Activated CD4-positive, CD25-positive, alpha-beta regulatory T cell (primary cell): ENCODE measurements around the gene FFAR4.

Experiments used
- DNase-seq, 4 experiments: peaks; one replicate each; lab custom pipeline; 2025; lab: John Stamatoyannopoulos, UW

FFAR4 gene

DNA sequence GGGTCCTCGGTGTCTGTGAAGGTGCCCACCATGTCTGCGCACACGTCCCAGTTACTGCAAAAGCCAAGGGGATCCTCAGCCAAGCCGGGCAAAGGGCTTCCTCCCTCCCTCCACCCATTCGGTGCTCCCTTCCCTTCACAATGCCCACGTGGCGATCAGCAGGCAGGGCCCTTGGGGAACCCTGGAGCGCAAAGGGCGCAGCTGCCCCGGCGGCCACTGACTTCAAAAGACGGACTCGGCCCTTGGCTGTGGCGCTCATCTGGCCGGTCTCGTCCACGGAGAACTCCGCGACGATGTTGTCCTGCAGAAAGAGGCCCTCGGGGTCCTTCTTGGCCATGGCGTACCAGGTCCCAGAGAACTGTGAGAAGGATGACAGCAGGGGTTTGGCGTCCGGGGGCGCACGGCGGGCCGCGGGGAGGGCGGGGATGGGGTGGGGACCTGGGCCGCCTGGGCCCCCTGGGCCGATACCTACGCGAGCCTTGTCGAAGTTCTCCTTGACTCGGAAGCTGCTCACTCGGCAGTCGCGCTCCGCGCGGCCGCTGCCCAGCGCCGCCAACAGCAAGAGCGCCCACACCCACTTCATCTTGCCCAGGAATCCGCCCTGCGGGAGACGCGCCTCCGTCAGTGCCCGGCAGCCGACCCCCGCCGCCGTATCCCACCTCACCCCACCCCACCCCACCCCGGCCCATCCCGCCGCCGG, 34.1 kb downstream of the FFAR4 start:
- DNase-seq: no peak

DNA sequence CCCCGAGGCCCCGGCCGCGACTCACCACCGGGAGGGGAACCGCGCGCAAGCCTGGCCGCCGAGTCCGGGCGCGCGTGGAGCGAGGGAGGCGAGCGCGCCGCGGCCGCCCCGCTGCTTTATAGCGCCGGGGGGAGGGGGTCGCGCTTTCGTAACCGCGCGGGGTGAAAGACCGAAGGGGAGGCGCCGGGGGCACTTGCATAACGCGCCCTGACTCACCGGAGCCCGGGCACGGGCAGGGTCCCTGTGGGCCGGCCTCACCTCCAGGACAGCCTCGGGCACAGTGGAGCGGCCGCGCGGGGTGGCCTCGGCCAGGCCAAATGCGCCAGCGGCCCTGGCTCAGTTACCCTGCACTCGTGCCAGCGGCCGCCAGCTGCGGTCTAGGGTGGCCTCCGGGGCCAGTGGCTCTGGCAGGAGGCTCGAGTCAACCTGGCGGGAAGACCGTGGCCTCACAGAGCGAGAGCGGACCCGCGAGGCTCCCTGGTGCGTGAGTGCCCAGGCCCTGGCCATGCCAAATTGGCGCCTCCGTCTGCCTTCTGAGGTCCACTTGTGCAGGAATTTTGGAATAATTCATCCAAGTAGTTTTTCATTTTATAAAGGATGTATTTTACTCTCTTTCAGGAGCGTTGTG, 34.8 kb downstream of the FFAR4 start, which contains the start of gene RBP4:
TSS of gene RBP4 (minus strand) at position 90 of the 628 bp plus-strand sequence. CDS start 207 bp downstream, outside the sequence.
- no peak for DNase-seq

GRCh38 chr10:93601774-93602162, 35.3 kb downstream of the FFAR4 start:
- DNase-seq: no peak

DNA sequence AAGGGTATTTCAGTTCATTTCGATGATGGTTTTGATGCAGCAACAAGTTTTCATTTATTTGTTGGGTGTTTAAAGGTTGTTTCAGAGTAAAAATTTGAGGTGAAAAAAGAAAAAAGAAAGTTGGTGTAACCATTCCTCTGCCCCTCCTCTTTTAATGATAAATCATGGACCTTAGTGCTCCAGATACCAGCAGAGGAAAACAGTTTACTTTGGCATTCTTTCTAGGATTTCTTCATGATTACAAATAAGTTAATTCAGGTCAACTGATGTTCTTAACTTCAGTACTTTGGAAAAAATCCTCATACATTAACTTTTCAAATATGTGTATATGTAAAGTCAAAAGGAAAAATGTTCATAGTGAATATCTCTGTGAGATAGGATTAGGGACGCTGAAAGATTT, 36.6 kb downstream of the FFAR4 start:
- no peak for DNase-seq

DNA sequence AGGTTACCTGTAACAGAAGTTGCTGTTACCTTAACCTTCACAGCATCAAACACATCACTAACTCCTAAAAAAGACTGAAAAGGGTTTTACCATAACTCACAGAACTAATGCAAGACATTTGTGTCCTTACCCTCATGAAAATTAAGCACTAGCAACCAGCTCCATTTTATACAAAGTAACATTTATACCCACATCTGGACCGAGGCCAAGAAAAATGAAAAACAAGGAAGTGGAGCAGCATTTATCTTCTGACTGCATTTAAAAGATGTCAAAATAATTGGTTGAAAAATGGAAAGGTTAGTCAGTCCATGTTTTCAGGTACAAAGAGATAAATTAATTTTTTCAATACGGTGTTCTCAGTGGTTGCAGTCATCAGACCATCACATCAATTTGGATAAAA, 37.7 kb downstream of the FFAR4 start:
- DNase-seq: no peak

- DNase-seq: no peak
Observed at GRCh38 chr10:93608421-93608820, 42.0 kb downstream of the FFAR4 start.

- DNase-seq: no peak
Observed at GRCh38 chr10:93612311-93612710, 45.8 kb downstream of the FFAR4 start, which contains the start of gene PDE6C. Gene PDE6C (plus strand): TSS chr10:93612537. CDS start chr10:93612726, 189 bp downstream.

GRCh38 chr10:93613126-93613525, 46.7 kb downstream of the FFAR4 start:
- DNase-seq: no peak

DNA sequence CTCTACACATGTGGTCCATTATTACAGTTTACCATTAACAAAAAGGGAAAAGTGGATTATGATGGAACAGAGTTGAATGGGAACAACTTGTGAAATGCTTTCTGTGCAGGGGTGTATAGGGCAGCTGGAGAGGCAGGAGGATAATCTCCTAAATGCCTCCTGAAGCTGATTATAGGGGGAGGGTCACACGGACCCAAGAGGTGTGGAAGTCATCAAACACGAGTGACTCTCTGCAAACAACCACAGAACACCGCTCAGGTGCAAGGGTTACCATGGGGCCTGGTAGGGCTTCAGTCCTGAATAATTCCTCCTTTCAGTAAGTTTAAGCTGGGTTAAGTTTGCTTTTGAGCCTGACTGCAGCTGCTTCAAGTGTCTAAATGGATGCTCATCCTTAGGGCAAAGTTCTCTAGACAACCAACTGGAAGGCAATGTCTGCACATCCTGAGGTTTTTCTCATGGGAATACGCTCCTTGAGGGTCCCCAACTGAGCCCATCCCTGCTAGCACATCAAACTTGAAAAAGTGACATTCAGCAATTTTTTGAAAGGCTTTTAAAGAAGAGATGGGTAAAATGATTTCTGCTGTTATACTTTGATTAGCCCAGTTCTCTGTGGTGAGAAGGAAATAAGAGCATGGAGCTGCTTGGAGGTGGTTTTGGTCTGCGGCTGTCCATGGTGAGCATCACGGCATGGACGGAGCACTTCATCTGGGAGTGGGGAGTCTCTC, 47.8 kb downstream of the FFAR4 start:
- DNase-seq: no peak

DNA sequence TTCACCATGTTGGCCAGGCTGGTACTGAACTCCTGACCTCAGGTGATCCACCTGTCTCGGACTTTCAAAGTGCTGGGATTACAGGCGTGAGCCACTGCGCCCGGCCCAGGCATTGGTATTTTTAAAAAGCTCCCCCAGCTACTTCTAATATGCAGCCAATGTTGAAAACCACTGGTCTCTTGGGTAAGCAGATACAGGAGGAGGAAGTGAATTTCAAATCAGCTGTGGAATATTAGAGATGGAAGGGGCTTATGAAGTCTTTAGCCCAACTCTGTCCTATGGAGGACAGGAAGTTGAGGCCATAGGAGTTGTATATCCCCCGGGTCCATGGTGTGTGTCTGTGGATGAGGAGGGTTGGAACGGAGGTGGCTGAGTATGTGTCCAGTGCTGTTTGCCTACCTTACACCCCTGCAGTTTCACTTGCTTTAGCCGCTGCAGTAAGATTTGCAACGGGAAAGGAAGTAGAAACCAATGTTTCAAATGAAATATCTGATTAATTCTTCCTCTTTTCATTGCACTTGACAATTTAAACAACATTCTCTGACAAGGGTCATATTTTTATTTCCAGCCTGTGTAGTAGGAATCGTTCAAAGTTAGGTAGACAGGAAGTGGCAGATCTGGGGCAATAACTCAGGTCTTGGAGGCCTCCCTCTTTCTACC, 49.2 kb downstream of the FFAR4 start:
- DNase-seq: no peak

DNA sequence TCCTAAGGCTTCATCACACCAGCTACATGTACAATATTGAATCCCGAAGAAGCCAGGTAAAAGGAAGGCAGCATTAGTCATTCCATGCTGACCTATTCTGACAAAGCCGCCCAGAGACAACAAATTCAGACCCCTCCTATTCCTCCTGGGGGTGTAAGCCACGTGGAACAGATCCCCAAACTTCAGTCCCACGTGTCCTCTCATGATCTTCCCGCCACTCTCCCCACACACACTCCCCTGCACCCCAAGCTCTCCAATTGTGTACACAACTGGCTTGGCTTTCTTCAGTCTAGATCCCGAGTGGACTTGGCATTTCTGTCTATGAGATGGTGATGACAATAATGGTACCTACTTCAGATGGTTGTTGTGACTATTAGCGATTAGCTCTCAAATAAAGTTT, 54.5 kb downstream of the FFAR4 start:
- DNase-seq: no peak

DNA sequence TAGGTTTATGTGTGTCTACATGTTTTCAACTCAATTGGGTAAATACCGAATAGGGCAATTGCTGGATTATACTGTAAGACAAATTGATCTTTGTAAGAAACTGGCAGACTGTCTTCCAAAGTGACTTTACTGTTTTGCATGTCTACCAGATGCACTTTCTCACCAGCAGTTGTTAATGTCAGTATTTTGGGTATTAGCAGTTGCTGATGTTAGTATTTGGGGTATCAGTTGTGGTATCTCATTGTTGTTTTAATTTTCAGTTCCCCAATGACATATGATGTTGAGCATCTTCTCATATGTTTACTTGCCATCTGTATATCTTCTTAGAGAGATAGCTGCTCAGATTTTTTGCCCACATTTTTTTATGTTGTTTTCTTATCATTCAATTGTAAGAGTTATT, 56.5 kb downstream of the FFAR4 start:
- DNase-seq: no peak

DNA sequence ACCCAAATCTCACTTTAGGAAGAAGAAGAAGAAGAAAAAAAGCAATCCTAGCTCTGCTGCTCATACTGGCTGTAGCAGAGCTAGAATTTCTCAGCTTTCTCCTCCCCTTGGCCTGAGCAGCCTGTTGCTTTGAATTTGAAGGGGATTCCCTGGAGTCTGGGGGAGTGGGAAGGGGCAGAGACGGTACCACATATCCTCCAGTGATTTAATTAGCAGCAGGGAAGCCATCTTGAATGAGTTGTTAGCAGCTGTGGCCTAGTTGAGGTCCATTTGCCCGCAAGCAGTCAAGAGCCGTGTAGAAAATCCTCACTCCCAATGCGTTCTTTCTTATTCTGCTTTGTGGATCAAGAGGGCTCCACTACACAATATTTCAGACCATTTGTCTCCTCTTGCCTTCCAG, 62.4 kb downstream of the FFAR4 start:
- no peak for DNase-seq

DNA sequence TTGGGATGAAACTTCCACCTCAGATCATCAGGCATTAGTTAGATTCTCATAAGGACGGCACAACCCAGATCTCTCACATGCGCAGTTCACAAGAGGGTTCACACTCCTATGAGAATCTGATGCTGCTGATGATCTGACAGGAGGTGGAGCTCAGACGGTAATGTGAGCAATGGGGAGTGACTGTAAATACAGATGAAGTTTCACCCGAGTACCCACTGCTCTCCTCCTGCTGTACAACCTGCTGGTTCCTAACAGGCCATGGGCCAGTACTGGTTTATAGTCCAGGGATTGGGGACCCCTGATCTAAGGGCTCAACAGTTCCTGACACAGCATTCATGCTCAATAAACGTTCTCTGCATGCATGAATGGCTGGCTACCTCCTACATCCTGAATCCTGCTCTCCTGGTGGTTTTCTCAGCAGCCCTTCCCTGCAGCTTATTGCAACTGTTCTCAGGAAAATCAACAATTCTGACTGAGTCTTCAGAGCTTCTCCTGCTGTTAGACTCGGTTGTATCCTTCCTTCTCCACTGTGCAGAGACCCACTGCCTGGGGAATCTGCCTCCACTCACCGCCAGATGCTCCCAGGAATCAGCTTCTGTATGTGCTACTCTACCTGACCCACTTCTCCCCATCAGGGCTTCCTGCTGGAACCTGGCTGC, 63.3 kb downstream of the FFAR4 start:
- DNase-seq: no peak

GRCh38 chr10:93630625-93631557, 64.4 kb downstream of the FFAR4 start:
- no peak for DNase-seq
